K562 (cell line): ENCODE results near the gene ZNF785. TPM values are rescaled to one million over a fixed set of nuclear protein-coding genes. Genes with fewer than 3 reads are reported as not detected.

Source experiments
- ADNP ChIP-seq: fragments of 200-800 bp; sonication (Bioruptor generic); IDR thresholded peaks from 2 replicates; pipeline ENCODE4 v1.6.1; 2016; ENCODE audit warnings: missing genetic modification characterization, missing compliant biosample characterization
- ETV1 ChIP-seq: fragments of 450-650 bp; conservative IDR thresholded peaks from 2 replicates; pipeline ENCODE4 v1.6.1; 2016; ENCODE audit warnings: missing genetic modification characterization, control low read depth, low read depth, missing compliant biosample characterization
- ETV5 ChIP-seq: sonication (generic); formaldehyde crosslinking; IDR thresholded peaks from 2 replicates; pipeline ENCODE4 v1.4.0; 2020; ENCODE audit warnings: low read depth, mild to moderate bottlenecking, missing genetic modification reagents
- GTF2E2 ChIP-seq: fragments of 200-800 bp; sonication (Bioruptor generic); IDR thresholded peaks from 2 replicates; pipeline ENCODE4 v1.6.1; 2016; ENCODE audit warnings: missing genetic modification characterization, missing compliant biosample characterization
- GTF2F1 ChIP-seq: IDR thresholded peaks from 2 replicates; pipeline ENCODE4 v1.6.1; 2011; ENCODE audit warnings: low read depth, low read length, improper control_type of control experiment
- HIVEP1 ChIP-seq: fragments of 250-450 bp; sonication (Bioruptor Pico); IDR thresholded peaks from 2 replicates; pipeline ENCODE4 v1.4.0; 2020; ENCODE audit warnings: mild to moderate bottlenecking
- ID3 ChIP-seq, 2 experiments: fragments of 250-450 bp in 1 of 2; fragments of 450-650 bp in 1 of 2; sonication (Bioruptor Pico) in 1 of 2; IDR thresholded peaks; 2 replicates each; pipeline versions ENCODE4 v1.6.1 to v1.8.0; 2016 to 2021; ENCODE audit warnings: mild to moderate bottlenecking in 2 of 2, moderate library complexity in 2 of 2, missing compliant biosample characterization in 1 of 2, missing genetic modification characterization in 1 of 2
- IRF2 ChIP-seq: sonication (generic); formaldehyde crosslinking; IDR thresholded peaks from 2 replicates; pipeline ENCODE4 v1.8.1; 2022; ENCODE audit warnings: mild to moderate bottlenecking, missing genetic modification reagents
- KAT8 ChIP-seq: fragments of 450-650 bp; IDR thresholded peaks from 2 replicates; pipeline ENCODE4 v1.6.1; 2016; ENCODE audit warnings: low read depth, mild to moderate bottlenecking
- MITF ChIP-seq: IDR thresholded peaks from 2 replicates; pipeline ENCODE4 v1.6.1; 2014; ENCODE audit warnings: antibody characterized with exemption
- MYC ChIP-seq, 2 experiments: fragments of 250-450 bp in 1 of 2; sonication (Bioruptor Pico) in 1 of 2; IDR thresholded peaks; 2 replicates each; pipeline versions ENCODE4 v1.5.1 to v1.6.1; 2012 to 2021; ENCODE audit warnings: low read depth in 2 of 2, borderline replicate concordance in 1 of 2, improper control_type of control experiment in 1 of 2, low read length in 1 of 2, mild to moderate bottlenecking in 1 of 2, moderate library complexity in 1 of 2
- NEUROD1 ChIP-seq: fragments of 150-350 bp; IDR thresholded peaks from 2 replicates; pipeline ENCODE4 v1.6.1; 2014; ENCODE audit warnings: borderline replicate concordance, low read length, low read depth; ENCODE audit not compliant: partially characterized antibody
- NR2C2 ChIP-seq, 2 experiments: fragments of 200-800 bp in 1 of 2; sonication (Bioruptor generic) in 1 of 2; sonication (generic) in 1 of 2; formaldehyde crosslinking in 1 of 2; IDR thresholded peaks; 2 replicates each; pipeline versions ENCODE4 v1.6.1 to v1.8.0; 2016 to 2022; ENCODE audit warnings: mild to moderate bottlenecking in 1 of 2, missing compliant biosample characterization in 1 of 2, missing genetic modification characterization in 1 of 2, missing genetic modification reagents in 1 of 2
- PHTF2 ChIP-seq: fragments of 250-450 bp; sonication (Bioruptor Pico); IDR thresholded peaks from 2 replicates; pipeline ENCODE4 v1.5.0; 2021; ENCODE audit warnings: mild to moderate bottlenecking
- PML ChIP-seq: IDR thresholded peaks from 2 replicates; pipeline ENCODE4 v1.6.1; 2012; ENCODE audit warnings: low read length, inconsistent platforms
- RAD21 ChIP-seq, 2 experiments: fragments of 250-450 bp in 1 of 2; fragments of 450-650 bp in 1 of 2; sonication (Bioruptor Pico) in 1 of 2; formaldehyde crosslinking in 1 of 2; IDR thresholded peaks in 1 of 2; conservative IDR thresholded peaks in 1 of 2; 2 replicates each; pipeline versions ENCODE4 v1.4.0 to v1.8.0; 2020 to 2022; ENCODE audit warnings: mild to moderate bottlenecking in 2 of 2, moderate library complexity in 1 of 2
- SAP30 ChIP-seq: fragments of 200-600 bp; sonication (generic); IDR thresholded peaks from 2 replicates; pipeline ENCODE4 v1.6.1; 2012; ENCODE audit warnings: borderline replicate concordance, low read depth, mild to moderate bottlenecking, moderate library complexity, low read length, control low read depth, inconsistent platforms; ENCODE audit not compliant: insufficient read depth, poor library complexity, severe bottlenecking
- SP1 ChIP-seq: sonication (generic); formaldehyde crosslinking; IDR thresholded peaks from 2 replicates; pipeline ENCODE4 v1.8.1; 2022; ENCODE audit warnings: mild to moderate bottlenecking, missing genetic modification reagents
- SUPT5H ChIP-seq: fragments of 450-650 bp; IDR thresholded peaks from 2 replicates; pipeline ENCODE4 v1.6.1; 2016
- UBTF ChIP-seq, 2 experiments: IDR thresholded peaks; 2 replicates each; pipeline ENCODE4 v1.6.1; 2012; ENCODE audit warnings: improper control_type of control experiment in 2 of 2, low read depth in 2 of 2, low read length in 2 of 2, borderline replicate concordance in 1 of 2
- ZBTB17 ChIP-seq: fragments of 450-650 bp; formaldehyde crosslinking; IDR thresholded peaks from 2 replicates; pipeline ENCODE4 v1.4.0; 2020; ENCODE audit warnings: mild to moderate bottlenecking
- ZNF589 ChIP-seq: fragments of 200-800 bp; sonication (Bioruptor generic); IDR thresholded peaks from 2 replicates; pipeline ENCODE4 v1.6.1; 2016; ENCODE audit warnings: low read depth, missing genetic modification characterization, missing compliant biosample characterization
- ZNF77 ChIP-seq: fragments of 250-450 bp; sonication (Bioruptor Pico); IDR thresholded peaks from 2 replicates; pipeline ENCODE4 v1.5.0; 2020
- polyA plus RNA-seq, 8 experiments: library from polyadenylated mRNA; depleted of rRNA in 4 of 8; stranded (reverse) in 5 of 8; unstranded in 3 of 8; fragments of >200 nt; fragmentation: Nextera tagmentation in 2 of 8; fragmentation: Illumina TruSeq in 1 of 8; extraction: Ambion mirVana in 2 of 8; extraction: Trizol in 1 of 8; gene quantifications; 2 replicates each; pipeline versions ENCODE4 v1.2.1 to v1.2.3, GENCODE V29; 2011 to 2014; ENCODE audit warnings: inconsistent platforms in 1 of 8, missing spikeins in 1 of 8
- total RNA-seq, 7 experiments: library from RNA; depleted of rRNA in 6 of 7; stranded (reverse); fragments of >200 nt in 6 of 7; fragmentation: Illumina TruSeq in 2 of 7; extraction: Trizol in 2 of 7; gene quantifications; 2 replicates each; pipeline versions ENCODE4 v1.2.1 to v1.2.3, GENCODE V29; 2011 to 2021; ENCODE audit warnings: low replicate concordance in 1 of 7

Gene ZNF785
- total and polyA plus RNA-seq, 9 of the 15 experiments (the other 6 are each of a cell fraction or from before 2014, with no cell fraction given), result 0.64 to 11.0 (median 6.4) TPM

DNA sequence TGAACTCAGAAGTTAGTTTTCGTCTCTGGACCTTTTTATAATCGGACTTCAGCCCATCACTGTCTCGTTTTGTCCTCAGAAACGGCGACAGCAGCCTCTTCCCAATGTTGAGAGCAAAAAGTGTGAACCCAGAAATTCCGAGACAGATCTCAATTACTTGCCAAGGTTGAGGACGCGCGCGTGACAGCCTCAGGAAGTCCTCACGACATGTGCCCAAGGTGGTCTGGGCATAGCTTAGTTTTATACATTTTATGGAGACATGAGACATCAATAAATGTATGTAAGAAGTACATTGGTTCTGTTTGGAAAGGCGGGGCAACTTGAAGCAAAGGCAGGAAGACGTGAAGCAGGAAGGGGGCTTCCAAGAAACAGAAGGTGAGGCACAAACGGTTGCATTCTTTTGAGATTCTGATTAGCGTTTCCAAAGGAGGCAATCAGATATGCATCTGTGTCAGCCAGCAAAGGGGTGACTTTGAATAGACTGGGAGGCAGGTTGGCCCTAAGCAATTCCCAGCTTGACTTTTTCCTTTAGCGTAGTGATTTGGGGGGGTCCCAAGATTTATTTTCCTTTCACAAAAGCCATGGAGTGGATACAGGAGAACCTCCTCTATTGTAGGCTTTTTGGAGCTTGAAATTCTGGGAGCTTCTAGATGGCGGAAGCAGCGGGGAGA lies 50.3 kb downstream of the ZNF785 start (continued):
- TF ChIP-seq ETV5 (CRISPR knock-in tag) (0 out of 2 replicates have a peak, but pooled peaks have one; percentile 9), MITF (peak; percentile 30; the same call in 1 of the 2 replicates), SUPT5H (peak; percentile 78), ETV1 (no peak; the same call in 1 of the 2 replicates), IRF2 (CRISPR knock-in tag) (no peak), MYC (IDR thresholded peaks at IDR 0.05; ENCODE audit: low read depth, low read length) (peak; percentile 25; the same call in 1 of the 2 replicates), MYC (CRISPR knock-in tag; IDR thresholded peaks at IDR 0.05; ENCODE audit: borderline replicate concordance, low read depth) (no peak), ID3 (CRISPR knock-in tag; IDR thresholded peaks at IDR 0.05) (no peak), ID3 (tag; IDR thresholded peaks at IDR 0.05) (no peak), NEUROD1 (peak; percentile 12), KAT8 (no peak), ZBTB17 (no peak), ZNF77 (CRISPR knock-in tag) (no peak), ZNF589 (peak; percentile 68; the same call in 1 of the 2 replicates), NR2C2 (CRISPR knock-in tag; IDR thresholded peaks at IDR 0.05) (no peak), NR2C2 (tag; IDR thresholded peaks at IDR 0.05) (peak; percentile 95), SP1 (CRISPR knock-in tag) (peak; percentile 42; the same call in 1 of the 2 replicates), PHTF2 (no peak), SAP30 (peak; percentile 15), RAD21 (CRISPR knock-in tag; conservative IDR thresholded peaks at IDR 0.05 in 1 of 2, IDR thresholded peaks at IDR 0.05 in 1 of 2) (no peak), UBTF (IDR thresholded peaks at IDR 0.05; ENCODE audit: borderline replicate concordance in 1 of 2, low read depth in 2 of 2, low read length in 2 of 2) (0 out of 4 replicates have a peak, but pooled peaks of 1 of the 2 experiments have one; percentile 8), ADNP (tag) (no peak), PML (peak; percentile 67), HIVEP1 (CRISPR knock-in tag) (no peak), GTF2F1 (no peak), GTF2E2 (peak; percentile 82; the same call in 1 of the 2 replicates)
